Neural progenitor cell (in vitro differentiated cells): ENCODE results near the gene SHFL.

Experiments
- EZH2phosphoT487 ChIP-seq: fragments of 200-600 bp; sonication (generic); IDR thresholded peaks from 2 replicates; pipeline ENCODE4 v1.6.1; 2017; ENCODE audit warnings: antibody characterized with exemption
- TF ChIP-seq, protein P1 (sequence below): fragments of 200-600 bp; sonication (generic); IDR thresholded peaks from 2 replicates; pipeline ENCODE4 v1.5.1; 2017; ENCODE audit warnings: antibody characterized with exemption, mild to moderate bottlenecking

DNA sequence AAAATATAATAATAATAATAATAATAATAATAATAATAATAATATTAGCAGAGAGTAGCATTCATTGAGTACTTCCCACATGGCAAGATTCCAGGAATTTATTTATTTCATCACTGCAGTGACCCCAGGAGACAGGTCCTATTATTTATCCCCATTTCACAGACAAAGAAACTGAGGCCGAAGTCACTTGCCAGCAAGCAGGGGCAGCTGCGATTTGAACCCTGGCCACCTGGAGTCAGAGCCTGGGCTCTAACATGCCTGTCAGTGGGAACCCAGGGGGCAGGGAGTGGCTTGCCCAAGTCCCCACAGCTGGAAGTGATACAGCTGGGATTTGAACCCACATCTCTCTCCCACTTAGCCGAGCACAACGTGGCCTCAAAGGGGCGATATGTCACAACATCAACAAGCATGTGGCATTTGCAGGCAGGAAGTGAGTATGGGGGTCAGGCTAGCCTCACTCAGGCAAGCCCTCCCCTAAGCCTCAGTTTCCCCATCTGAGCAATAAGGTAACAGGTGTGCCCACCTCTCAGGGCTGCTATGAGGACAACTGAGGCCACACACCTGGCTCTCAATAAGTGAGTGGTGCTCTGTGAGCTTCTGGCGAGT lies 2.9 kb downstream of the SHFL start:
- TF ChIP-seq, protein P1, sequence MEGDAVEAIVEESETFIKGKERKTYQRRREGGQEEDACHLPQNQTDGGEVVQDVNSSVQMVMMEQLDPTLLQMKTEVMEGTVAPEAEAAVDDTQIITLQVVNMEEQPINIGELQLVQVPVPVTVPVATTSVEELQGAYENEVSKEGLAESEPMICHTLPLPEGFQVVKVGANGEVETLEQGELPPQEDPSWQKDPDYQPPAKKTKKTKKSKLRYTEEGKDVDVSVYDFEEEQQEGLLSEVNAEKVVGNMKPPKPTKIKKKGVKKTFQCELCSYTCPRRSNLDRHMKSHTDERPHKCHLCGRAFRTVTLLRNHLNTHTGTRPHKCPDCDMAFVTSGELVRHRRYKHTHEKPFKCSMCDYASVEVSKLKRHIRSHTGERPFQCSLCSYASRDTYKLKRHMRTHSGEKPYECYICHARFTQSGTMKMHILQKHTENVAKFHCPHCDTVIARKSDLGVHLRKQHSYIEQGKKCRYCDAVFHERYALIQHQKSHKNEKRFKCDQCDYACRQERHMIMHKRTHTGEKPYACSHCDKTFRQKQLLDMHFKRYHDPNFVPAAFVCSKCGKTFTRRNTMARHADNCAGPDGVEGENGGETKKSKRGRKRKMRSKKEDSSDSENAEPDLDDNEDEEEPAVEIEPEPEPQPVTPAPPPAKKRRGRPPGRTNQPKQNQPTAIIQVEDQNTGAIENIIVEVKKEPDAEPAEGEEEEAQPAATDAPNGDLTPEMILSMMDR: no peak
- TF ChIP-seq EZH2phosphoT487: no peak
